NCI-H510A treated with DMSO at 0.1 percent for 48 hours (cell line): ENCODE results near the gene AIP.
"Not testable (repeated sequence)": the region's sequence is repeated elsewhere in the genome, so short reads cannot be mapped to it uniquely, and the experiment has no call there.

Experiments
- DNase-seq: peaks from one replicate; lab custom pipeline; 2025; lab: John Stamatoyannopoulos, UW

AIP gene

GRCh38 chr11:67468759-67469507 is 13.9 kb upstream of the AIP start, which contains the start of gene TMEM134:
TMEM134 (minus strand) TSS chr11:67469251; CDS start chr11:67469192, 59 bp downstream.
- peak; percentile 90 for DNase-seq

GRCh38 chr11:67469508-67469811 is 13.4 kb upstream of the AIP start:
- DNase-seq, result no peak

GRCh38 chr11:67470337-67471002 is 12.4 kb upstream of the AIP start:
- DNase-seq, result no peak

- no peak for DNase-seq
Measured at GRCh38 chr11:67472882-67473281, 9.9 kb upstream of the AIP start.

- not testable (repeated sequence) for DNase-seq
Measured at GRCh38 chr11:67476692-67477091, 6.1 kb upstream of the AIP start.

- not testable (repeated sequence) for DNase-seq
Measured at GRCh38 chr11:67477344-67478050, 5.3 kb upstream of the AIP start.

- no peak for DNase-seq
Measured at GRCh38 chr11:67482275-67482826, 475 bp upstream of the AIP start.

- peak; percentile 15 for DNase-seq
Measured at GRCh38 chr11:67483831-67484665, 1.2 kb downstream of the AIP start.

GRCh38 chr11:67484847-67485311 is 2.1 kb downstream of the AIP start:
- DNase-seq, result no peak

- DNase-seq, result not testable (repeated sequence)
Measured at GRCh38 chr11:67485873-67486361, 3.1 kb downstream of the AIP start.

- no peak for DNase-seq
Measured at GRCh38 chr11:67486481-67487195, 3.8 kb downstream of the AIP start.

- no peak for DNase-seq
Measured at GRCh38 chr11:67489203-67489884, 6.5 kb downstream of the AIP start.

- DNase-seq, result no peak
Measured at GRCh38 chr11:67489885-67490726, 7.3 kb downstream of the AIP start.

- DNase-seq, result no peak
Measured at GRCh38 chr11:67490727-67491065, 7.9 kb downstream of the AIP start.

GRCh38 chr11:67491276-67492068 is 8.6 kb downstream of the AIP start:
- no peak for DNase-seq

GRCh38 chr11:67492069-67492727 is 9.4 kb downstream of the AIP start:
- no peak for DNase-seq

GRCh38 chr11:67492801-67493547 is 10.1 kb downstream of the AIP start:
- no peak for DNase-seq
